OCI-LY1 (cell line): ENCODE measurements around the gene ATIC.

Source experiments
- EZH2 ChIP-seq: fragments of 200-600 bp; sonication (generic), shearing (Covaris generic); IDR thresholded peaks from 2 replicates; pipeline ENCODE4 v1.8.0; 2017; ENCODE audit warnings: borderline replicate concordance, mixed run types, mild to moderate bottlenecking, antibody characterized with exemption, low read length, moderate library complexity, mixed read lengths
- TF ChIP-seq, protein P1 (sequence below): fragments of 200-600 bp; sonication (generic), shearing (Covaris generic); IDR thresholded peaks from 2 replicates; pipeline ENCODE4 v1.5.1; 2017; ENCODE audit warnings: mild to moderate bottlenecking, antibody characterized with exemption, low read length, moderate library complexity, mixed read lengths

DNA sequence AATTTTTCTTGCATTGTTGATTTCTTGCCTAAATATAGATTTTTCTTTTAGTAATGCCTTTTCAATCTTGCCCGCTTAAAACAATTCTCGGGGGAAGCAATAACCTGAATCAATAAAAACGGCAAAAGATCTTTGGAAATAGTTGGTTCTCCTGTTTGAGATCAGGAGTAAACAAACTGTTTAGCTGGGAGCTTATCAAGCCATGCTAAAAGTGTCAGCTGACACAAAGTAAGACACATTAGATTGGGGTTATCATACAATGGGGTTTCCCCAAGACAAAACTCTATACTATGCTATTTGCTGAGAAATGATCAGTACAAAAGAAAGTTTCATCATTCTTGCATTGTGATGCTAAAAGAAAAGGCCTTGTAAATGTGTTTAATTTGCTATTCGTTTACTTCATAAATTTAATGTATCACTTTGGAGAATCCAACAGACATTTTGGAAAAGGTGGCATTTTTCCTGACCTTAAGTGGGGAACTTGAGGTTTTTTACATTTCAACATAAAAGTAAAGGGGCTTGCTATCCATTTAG lies 46.5 kb downstream of the ATIC start:
- TF ChIP-seq, protein P1, sequence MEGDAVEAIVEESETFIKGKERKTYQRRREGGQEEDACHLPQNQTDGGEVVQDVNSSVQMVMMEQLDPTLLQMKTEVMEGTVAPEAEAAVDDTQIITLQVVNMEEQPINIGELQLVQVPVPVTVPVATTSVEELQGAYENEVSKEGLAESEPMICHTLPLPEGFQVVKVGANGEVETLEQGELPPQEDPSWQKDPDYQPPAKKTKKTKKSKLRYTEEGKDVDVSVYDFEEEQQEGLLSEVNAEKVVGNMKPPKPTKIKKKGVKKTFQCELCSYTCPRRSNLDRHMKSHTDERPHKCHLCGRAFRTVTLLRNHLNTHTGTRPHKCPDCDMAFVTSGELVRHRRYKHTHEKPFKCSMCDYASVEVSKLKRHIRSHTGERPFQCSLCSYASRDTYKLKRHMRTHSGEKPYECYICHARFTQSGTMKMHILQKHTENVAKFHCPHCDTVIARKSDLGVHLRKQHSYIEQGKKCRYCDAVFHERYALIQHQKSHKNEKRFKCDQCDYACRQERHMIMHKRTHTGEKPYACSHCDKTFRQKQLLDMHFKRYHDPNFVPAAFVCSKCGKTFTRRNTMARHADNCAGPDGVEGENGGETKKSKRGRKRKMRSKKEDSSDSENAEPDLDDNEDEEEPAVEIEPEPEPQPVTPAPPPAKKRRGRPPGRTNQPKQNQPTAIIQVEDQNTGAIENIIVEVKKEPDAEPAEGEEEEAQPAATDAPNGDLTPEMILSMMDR = no peak
- no peak for TF ChIP-seq EZH2
